ENCODE results near the gene ADAM23. TPM values are rescaled to one million over a fixed set of nuclear protein-coding genes. Genes with fewer than 3 reads are reported as not detected.

The ADAM23 gene
- total RNA-seq, 1 donor from 2014 or later, result 12.0 TPM

GRCh38 chr2:206533977-206534376 is 90.6 kb downstream of the ADAM23 start:
- no peak for TF ChIP-seq CTCF (IDR thresholded peaks at IDR 0.05; ENCODE audit: unreplicated experiment)
- DNase-seq (ENCODE audit: low spot score), result no peak
- H3K9me3 Mint-ChIP-seq (ENCODE audit: unreplicated experiment), result no peaks in the 10 kb centered on the region
- no peak overlapping the region for H3K27ac Mint-ChIP-seq (ENCODE audit: unreplicated experiment)
- no peaks in the 10 kb centered on the region for H3K27me3 Mint-ChIP-seq (ENCODE audit: unreplicated experiment)
- H3K4me3 Mint-ChIP-seq (ENCODE audit: unreplicated experiment), result no peak overlapping the region
- H3K36me3 Mint-ChIP-seq (ENCODE audit: low read depth, unreplicated experiment), result no peaks in the 10 kb centered on the region
- peaks cover 15% of the 10 kb centered on the region for H3K4me1 Mint-ChIP-seq (ENCODE audit: unreplicated experiment)

- Mint-ChIP-seq H3K36me3 (ENCODE audit: low read depth, unreplicated experiment) (no peaks in the 10 kb centered on the region), H3K27me3 (ENCODE audit: unreplicated experiment) (no peaks in the 10 kb centered on the region), H3K4me1 (ENCODE audit: unreplicated experiment) (peaks cover 18% of the 10 kb centered on the region), H3K27ac (ENCODE audit: unreplicated experiment) (no peak overlapping the region), H3K9me3 (ENCODE audit: unreplicated experiment) (no peaks in the 10 kb centered on the region), H3K4me3 (ENCODE audit: unreplicated experiment) (no peak overlapping the region)
- no peak for DNase-seq (ENCODE audit: low spot score)
- TF ChIP-seq CTCF (IDR thresholded peaks at IDR 0.05; ENCODE audit: unreplicated experiment), result no peak
Measured at GRCh38 chr2:206535260-206535986, 92.1 kb downstream of the ADAM23 start.

GRCh38 chr2:206540757-206541156 is 97.4 kb downstream of the ADAM23 start:
- Mint-ChIP-seq H3K9me3 (ENCODE audit: unreplicated experiment) (no peaks in the 10 kb centered on the region), H3K4me3 (ENCODE audit: unreplicated experiment) (no peak overlapping the region), H3K27me3 (ENCODE audit: unreplicated experiment) (no peaks in the 10 kb centered on the region), H3K27ac (ENCODE audit: unreplicated experiment) (no peak overlapping the region), H3K36me3 (ENCODE audit: low read depth, unreplicated experiment) (no peaks in the 10 kb centered on the region), H3K4me1 (ENCODE audit: unreplicated experiment) (peaks cover 13% of the 10 kb centered on the region)
- DNase-seq (ENCODE audit: low spot score), result no peak
- no peak for TF ChIP-seq CTCF (IDR thresholded peaks at IDR 0.05; ENCODE audit: unreplicated experiment)

- Mint-ChIP-seq H3K36me3 (ENCODE audit: low read depth, unreplicated experiment) (no peaks in the 10 kb centered on the region), H3K27ac (ENCODE audit: unreplicated experiment) (no peak overlapping the region), H3K4me3 (ENCODE audit: unreplicated experiment) (no peak overlapping the region), H3K9me3 (ENCODE audit: unreplicated experiment) (no peaks in the 10 kb centered on the region), H3K4me1 (ENCODE audit: unreplicated experiment) (peaks cover 9% of the 10 kb centered on the region), H3K27me3 (ENCODE audit: unreplicated experiment) (no peaks in the 10 kb centered on the region)
- no peak for TF ChIP-seq CTCF (IDR thresholded peaks at IDR 0.05; ENCODE audit: unreplicated experiment)
- no peak for DNase-seq (ENCODE audit: low spot score)
Measured at GRCh38 chr2:206543073-206543472, 99.7 kb downstream of the ADAM23 start.

GRCh38 chr2:206548383-206548782 is 105.1 kb downstream of the ADAM23 start:
- DNase-seq (ENCODE audit: low spot score), result no peak
- Mint-ChIP-seq H3K4me3 (ENCODE audit: unreplicated experiment) (no peak overlapping the region), H3K36me3 (ENCODE audit: low read depth, unreplicated experiment) (no peaks in the 10 kb centered on the region), H3K9me3 (ENCODE audit: unreplicated experiment) (no peaks in the 10 kb centered on the region), H3K4me1 (ENCODE audit: unreplicated experiment) (no peaks in the 10 kb centered on the region), H3K27ac (ENCODE audit: unreplicated experiment) (no peak overlapping the region), H3K27me3 (ENCODE audit: unreplicated experiment) (no peaks in the 10 kb centered on the region)
- no peak for TF ChIP-seq CTCF (IDR thresholded peaks at IDR 0.05; ENCODE audit: unreplicated experiment)
